GM18507 (cell line): ENCODE measurements around the gene SMG7.

Experiments
- DNase-seq: peaks from one replicate; pipeline ENCODE4 v3.0.0; 2011; ENCODE audit warnings: low read depth; ENCODE audit not compliant: insufficient read length; ENCODE audit errors: extremely low spot score
- FAIRE-seq: peaks from 2 replicates; lab custom pipeline; 2011; peaks lifted over from hg19 to GRCh38; lab: Jason Lieb, UNC

The SMG7 gene

DNA sequence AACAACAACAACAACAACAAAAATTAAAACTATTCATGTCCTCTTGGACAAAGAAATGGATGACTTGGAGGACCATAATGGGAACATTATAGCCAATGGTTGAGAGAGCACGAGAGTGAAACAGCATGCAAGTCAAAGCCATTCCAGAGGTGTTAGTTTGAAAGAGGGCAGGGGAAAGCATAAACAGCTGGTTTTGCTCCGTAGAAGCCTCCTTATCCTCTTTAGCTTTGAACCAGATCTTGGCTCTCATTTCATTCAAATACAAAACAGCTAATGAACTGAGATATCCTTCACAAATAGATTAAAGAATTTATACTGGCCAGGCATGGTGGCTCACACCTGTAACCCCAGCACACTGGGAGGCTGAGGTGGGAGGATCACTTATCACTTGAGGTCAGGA is 8.7 kb upstream of the SMG7 start:
- DNase-seq (no peak), FAIRE-seq (no peak)

- DNase-seq (no peak), FAIRE-seq (no peak)
Measured at GRCh38 chr1:183466781-183467180, 5.5 kb upstream of the SMG7 start.

DNA sequence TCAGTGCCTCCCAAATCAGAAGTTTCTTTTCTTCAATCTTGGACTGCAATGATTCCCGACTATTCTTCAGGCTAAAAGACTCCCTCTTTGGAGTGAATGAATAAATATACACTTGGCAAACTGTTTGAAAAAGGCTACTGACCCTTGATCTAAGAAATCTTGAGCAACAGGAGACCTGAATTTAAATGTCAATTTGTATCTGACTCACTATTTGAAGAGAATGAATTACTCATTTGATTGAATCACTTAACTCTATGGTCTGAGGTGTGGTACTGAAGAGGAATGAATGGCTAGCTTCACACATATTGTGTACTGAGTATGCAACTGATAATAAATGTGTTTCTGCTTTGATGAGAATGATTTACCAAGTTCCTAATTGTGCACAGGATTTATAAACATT is 4.6 kb upstream of the SMG7 start:
- FAIRE-seq: no peak

GRCh38 chr1:183470147-183470960 is 1.9 kb upstream of the SMG7 start:
- peak; percentile 43 for DNase-seq
- peak; percentile 82 for FAIRE-seq

More for the DNA sequence above, 4.6 kb upstream of the SMG7 start:
- no peak for DNase-seq

DNA sequence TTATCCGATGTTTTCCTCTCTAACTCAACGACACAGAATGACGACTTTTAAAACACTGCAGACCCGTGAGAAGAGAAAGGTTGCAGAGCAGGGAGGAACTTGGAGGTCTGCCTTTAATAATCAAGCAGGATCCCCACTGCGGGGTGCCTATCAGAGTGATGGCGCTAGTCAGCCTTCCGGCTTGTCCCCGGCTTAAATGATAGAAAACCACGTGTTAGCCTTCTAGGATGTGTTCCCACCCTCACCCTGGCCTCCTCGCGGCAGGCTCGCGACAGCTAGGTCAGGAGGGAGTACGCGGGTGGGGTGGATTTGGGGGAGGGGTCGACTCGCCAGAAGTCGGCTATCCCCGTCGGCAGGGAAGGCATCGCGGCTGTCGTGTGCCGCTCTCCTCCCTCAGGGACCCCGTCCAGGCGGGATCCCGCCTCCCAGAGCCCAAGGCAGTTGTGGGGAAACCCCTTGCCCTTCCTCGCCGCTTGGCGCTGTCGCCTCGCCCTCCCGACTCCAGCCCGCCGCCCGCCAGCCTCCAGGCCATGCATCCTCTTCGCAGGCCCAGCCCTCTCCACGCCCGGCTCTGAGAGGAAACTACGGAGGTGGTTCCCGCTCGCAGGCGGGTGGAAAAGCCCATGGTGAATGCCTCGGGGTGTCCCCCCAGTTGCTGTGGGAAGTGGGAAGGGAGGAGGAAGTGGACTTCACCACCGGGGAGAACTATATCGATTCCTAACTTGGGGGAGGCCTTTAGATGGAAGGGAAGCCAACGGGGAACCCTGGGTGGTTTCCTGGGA is 1.1 kb upstream of the SMG7 start:
- FAIRE-seq (peak; percentile 75), DNase-seq (no peak)

- FAIRE-seq: peak; percentile 89
- peak; percentile 79 for DNase-seq
Measured at GRCh38 chr1:183471743-183472487, 384 bp upstream of the SMG7 start.

GRCh38 chr1:183473217-183473536 is 878 bp downstream of the SMG7 start:
- DNase-seq (no peak), FAIRE-seq (no peak)

- DNase-seq: no peak
- no peak for FAIRE-seq
Measured at GRCh38 chr1:183476081-183476480, 3.8 kb downstream of the SMG7 start.

DNA sequence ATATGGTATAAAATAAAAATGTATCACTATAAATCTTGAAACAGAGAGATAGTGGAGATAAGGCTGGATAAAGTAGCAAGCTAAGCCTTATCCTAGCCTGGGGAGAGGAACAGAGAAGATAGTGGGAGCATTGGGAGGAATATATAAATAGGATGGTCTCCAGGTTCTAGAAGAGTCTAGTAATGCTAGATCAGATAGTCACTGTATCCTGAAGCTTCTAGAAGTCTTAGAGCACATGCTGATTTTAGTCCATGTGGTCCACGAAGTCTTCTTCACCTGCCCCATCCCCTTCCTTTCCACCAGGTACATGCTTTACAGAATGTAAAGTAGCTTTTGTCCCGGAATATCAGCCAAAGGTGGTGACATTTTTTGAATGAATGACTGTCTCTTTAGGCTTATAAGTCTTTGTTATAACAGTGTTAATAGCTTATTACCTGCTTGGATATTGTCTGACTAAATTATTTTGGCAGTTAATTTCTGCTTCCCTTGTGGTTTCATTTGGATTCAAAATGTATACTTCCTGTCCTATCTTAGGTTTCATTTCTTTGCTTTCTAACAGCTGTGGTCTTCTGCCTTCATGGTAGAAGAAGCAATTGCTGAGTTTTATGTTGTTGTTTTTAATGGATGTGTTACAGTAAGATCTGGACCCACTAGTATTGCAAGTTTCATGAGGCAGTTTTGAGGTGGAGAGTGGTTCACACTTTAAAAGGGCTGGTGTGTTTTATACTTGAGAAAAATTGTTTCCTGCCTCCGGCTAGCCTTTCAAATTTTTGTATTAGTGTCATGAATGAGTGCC is 5.9 kb downstream of the SMG7 start:
- FAIRE-seq (peak; percentile 86), DNase-seq (no peak)

DNA sequence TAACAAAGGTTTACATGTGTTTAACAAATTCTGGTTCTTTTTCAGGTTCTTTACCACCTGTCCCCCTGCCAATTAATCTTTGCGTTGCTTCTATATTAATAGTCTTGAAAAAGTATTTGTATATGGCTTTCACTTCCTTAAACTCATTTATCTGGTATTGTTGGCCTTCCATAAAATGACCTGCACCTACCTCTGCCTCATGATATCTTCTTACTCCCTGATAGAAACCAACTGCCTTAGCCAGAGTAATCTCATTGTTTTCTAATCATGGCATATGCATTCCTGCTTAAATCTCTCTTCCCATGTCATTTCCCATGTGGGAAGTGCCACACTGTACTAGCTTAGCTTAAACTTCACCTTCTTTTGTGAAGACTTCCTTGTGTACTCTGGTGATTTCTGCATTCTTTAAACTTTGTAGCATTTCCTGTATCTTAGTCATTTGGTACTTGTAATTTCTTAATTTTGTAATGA is 8.7 kb downstream of the SMG7 start:
- peak; percentile 78 for FAIRE-seq

GRCh38 chr1:183483224-183483623 is 10.9 kb downstream of the SMG7 start:
- FAIRE-seq: no peak
- no peak for DNase-seq

More for the DNA sequence above, 8.7 kb downstream of the SMG7 start:
- DNase-seq: no peak

DNA sequence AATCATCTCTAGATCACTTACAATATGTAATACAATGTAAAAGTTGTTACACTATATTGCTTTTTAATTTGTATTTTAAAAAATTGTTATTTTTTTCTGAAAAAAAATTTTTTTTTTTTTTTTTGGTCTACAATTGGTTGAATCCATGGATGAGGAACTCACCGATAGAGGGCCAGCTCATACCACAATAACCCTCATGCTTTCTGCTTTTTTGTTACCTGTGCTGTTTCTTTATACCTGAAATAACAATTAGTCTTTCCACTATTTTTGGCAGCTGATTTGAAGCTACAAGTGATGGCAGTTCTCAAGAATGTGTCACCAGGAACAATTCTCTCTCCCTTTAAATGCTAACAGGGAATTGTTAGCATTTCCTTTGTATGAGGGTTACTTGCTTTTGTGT is 12.0 kb downstream of the SMG7 start:
- no peak for FAIRE-seq
- no peak for DNase-seq

DNA sequence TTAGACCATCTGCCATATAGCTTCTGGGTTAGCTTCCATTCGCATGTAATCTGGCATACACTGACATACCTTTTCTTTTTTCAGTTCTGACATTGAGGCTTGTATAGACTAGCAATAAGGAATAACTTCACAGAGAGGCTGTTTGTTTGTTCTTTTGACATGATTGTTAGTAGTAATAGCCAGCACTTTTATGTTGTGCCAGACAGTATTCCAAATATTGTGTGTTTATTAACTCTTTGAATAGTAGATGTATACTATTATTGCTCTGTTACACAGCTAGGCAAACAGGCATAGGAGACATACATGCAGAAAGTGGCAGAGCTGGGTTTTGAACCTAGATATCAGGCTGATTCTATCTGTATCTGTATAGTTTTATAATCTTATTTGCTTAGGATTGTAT is 12.6 kb downstream of the SMG7 start:
- FAIRE-seq (no peak), DNase-seq (no peak)

- FAIRE-seq (no peak), DNase-seq (no peak)
Measured at GRCh38 chr1:183487674-183488442, 15.6 kb downstream of the SMG7 start.

DNA sequence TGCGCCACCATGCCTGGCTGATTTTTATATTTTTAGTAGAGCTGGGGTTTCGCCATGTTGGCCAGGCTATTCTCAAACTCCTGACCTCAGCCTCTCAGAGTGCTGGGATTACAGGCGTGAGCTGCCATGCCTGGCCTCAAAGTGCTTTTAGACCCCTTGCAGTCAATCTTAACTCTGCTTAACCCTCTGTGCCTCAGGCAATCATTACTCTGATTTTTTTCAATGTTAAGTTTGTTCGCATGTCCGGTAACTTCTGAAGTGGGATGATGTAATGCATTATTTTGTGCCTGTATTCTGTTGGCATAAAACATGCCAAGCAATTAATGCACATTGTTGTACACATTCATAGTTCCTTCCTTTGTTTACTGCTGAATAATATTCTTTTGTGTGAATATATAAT is 18.6 kb downstream of the SMG7 start:
- FAIRE-seq (no peak), DNase-seq (no peak)

GRCh38 chr1:183493540-183494245 is 21.4 kb downstream of the SMG7 start:
- FAIRE-seq (no peak), DNase-seq (no peak)

DNA sequence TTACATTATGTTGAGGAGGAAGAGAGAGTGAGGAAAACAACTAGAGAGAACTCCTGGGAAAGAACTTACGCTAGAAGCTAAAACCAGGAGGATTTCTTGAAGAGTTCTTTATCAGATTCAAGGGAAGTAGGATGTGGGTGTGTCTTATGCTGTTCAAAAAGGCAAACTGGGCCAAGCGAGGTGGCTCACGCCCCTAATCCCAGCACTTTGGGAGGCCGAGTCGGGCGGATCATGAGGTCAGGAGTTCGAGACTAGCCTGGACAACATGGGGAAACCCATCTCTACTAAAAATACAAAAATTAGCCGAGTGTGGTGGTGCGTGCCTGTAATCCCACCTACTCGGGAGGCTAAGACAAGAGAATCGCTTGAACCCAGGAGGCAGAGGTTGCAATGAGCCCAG is 23.1 kb downstream of the SMG7 start:
- no peak for FAIRE-seq
- DNase-seq: no peak

GRCh38 chr1:183497218-183497617 is 24.9 kb downstream of the SMG7 start:
- DNase-seq (no peak), FAIRE-seq (peak; percentile 26)
